IMR-90 (cell line): ENCODE results near the gene CEP128. TPM values are rescaled to one million over a fixed set of nuclear protein-coding genes. Genes with fewer than 3 reads are reported as not detected.

Experiments used
- ATAC-seq: fragments of 200-7000 bp; cut with Tn5 transposase; 2 replicates; pipeline ENCODE4 v1.9.1; 2020; ENCODE audit warnings: low read depth, mild to moderate bottlenecking, moderate library complexity
- BruUV-seq: library from RNA; stranded (reverse); fragments of 400-500 nt; replicated peaks from 2 replicates; lab custom pipeline; 2021; lab: Mats Ljungman, UMichigan
- CTCF ChIA-PET: fragments of 300-600 bp; formaldehyde crosslinking; extraction: SDS; loops from one replicate; lab custom pipeline; 2021; ENCODE audit warnings: antibody characterized with exemption; lab: Yijun Ruan, JAX
- POLR2A ChIA-PET: fragments of 300-600 bp; sonication (Branson Sonifier 250); formaldehyde crosslinking; loops from one replicate; lab custom pipeline; 2022; ENCODE audit warnings: antibody characterized with exemption; ENCODE audit not compliant: unreplicated experiment; lab: Charles Lee
- DNase-seq: peaks from one replicate; pipeline ENCODE4 v3.0.0; 2013
- H2AFZ ChIP-seq: replicated peaks from 2 replicates; pipeline ENCODE3; 2013; ENCODE audit warnings: low read length, mild to moderate bottlenecking; ENCODE audit not compliant: poor library complexity
- H2AK5ac ChIP-seq: 2 replicates; pipeline ENCODE4 v1.6.1; 2013; ENCODE audit warnings: low read depth, low read length, inconsistent platforms
- H2AK9ac ChIP-seq: replicated peaks from 2 replicates; pipeline ENCODE3; 2013; ENCODE audit warnings: mild to moderate bottlenecking, low read depth, low read length, moderate library complexity; ENCODE audit not compliant: poor library complexity
- H2BK120ac ChIP-seq: 2 replicates; pipeline ENCODE4 v1.6.1; 2013; ENCODE audit warnings: low read depth, low read length, inconsistent platforms
- H2BK15ac ChIP-seq: 3 replicates; pipeline ENCODE4 v1.6.1; 2013; ENCODE audit warnings: low read depth, low read length, inconsistent platforms
- H2BK20ac ChIP-seq: 2 replicates; pipeline ENCODE4 v1.6.1; 2013; ENCODE audit warnings: low read depth, mild to moderate bottlenecking, inconsistent platforms, low read length, moderate library complexity
- H2BK5ac ChIP-seq: 2 replicates; pipeline ENCODE4 v1.6.1; 2013; ENCODE audit warnings: mild to moderate bottlenecking, low read depth, low read length, inconsistent platforms; ENCODE audit not compliant: poor library complexity, severe bottlenecking
- H3K14ac ChIP-seq: replicated peaks from 2 replicates; pipeline ENCODE4 v1.6.1; 2013; ENCODE audit warnings: low read depth, low read length, inconsistent platforms
- H3K18ac ChIP-seq: 2 replicates; pipeline ENCODE4 v1.6.1; 2013; ENCODE audit warnings: low read depth, low read length, control low read depth
- H3K23ac ChIP-seq: 2 replicates; pipeline ENCODE4 v1.6.1; 2013; ENCODE audit warnings: low read depth, low read length, inconsistent platforms
- H3K27ac ChIP-seq: 2 replicates; pipeline ENCODE4 v1.5.1; 2013; ENCODE audit warnings: mild to moderate bottlenecking, control low read depth, low read length; ENCODE audit not compliant: insufficient read depth
- H3K27me3 ChIP-seq: 2 replicates; pipeline ENCODE4 v1.6.1; 2013; ENCODE audit warnings: low read length; ENCODE audit not compliant: control insufficient read depth, insufficient read depth
- H3K36me3 ChIP-seq: 2 replicates; pipeline ENCODE4 v1.6.1; 2013; ENCODE audit warnings: low read length, mixed read lengths; ENCODE audit not compliant: control insufficient read depth, insufficient read depth
- H3K4ac ChIP-seq: 2 replicates; pipeline ENCODE4 v1.6.1; 2013; ENCODE audit warnings: low read depth, low read length, inconsistent platforms
- H3K4me1 ChIP-seq: 2 replicates; pipeline ENCODE4 v1.6.1; 2013; ENCODE audit warnings: low read length, mixed read lengths; ENCODE audit not compliant: control insufficient read depth, insufficient read depth
- H3K4me2 ChIP-seq: 2 replicates; pipeline ENCODE4 v1.6.1; 2013; ENCODE audit warnings: low read depth, mild to moderate bottlenecking, control low read depth, low read length, moderate library complexity
- H3K4me3 ChIP-seq: 2 replicates; pipeline ENCODE4 v1.5.1; 2013; ENCODE audit warnings: low read depth, mild to moderate bottlenecking, control low read depth, low read length, moderate library complexity; ENCODE audit not compliant: insufficient read depth
- H3K56ac ChIP-seq: 2 replicates; pipeline ENCODE4 v1.6.1; 2013; ENCODE audit warnings: low read length, inconsistent platforms; ENCODE audit not compliant: insufficient read depth; ENCODE audit errors: extremely low read depth
- H3K79me1 ChIP-seq, 2 experiments: 2 replicates each; pipeline ENCODE4 v1.6.1; 2013; ENCODE audit warnings: low read length in 2 of 2, inconsistent platforms in 1 of 2, low read depth in 1 of 2
- H3K9ac ChIP-seq: 2 replicates; pipeline ENCODE4 v1.6.1; 2013; ENCODE audit warnings: low read depth, low read length, control low read depth
- H3K9me1 ChIP-seq: 2 replicates; pipeline ENCODE4 v1.6.1; 2013; ENCODE audit warnings: low read length, inconsistent platforms; ENCODE audit not compliant: insufficient read depth
- H3K9me3 ChIP-seq: 2 replicates; pipeline ENCODE4 v1.6.1; 2013; ENCODE audit warnings: low read length; ENCODE audit not compliant: control insufficient read depth, insufficient read depth
- H4K20me1 ChIP-seq: 2 replicates; pipeline ENCODE4 v1.6.1; 2013; ENCODE audit warnings: low read length, inconsistent platforms; ENCODE audit not compliant: insufficient read depth
- H4K5ac ChIP-seq: 2 replicates; pipeline ENCODE4 v1.6.1; 2013; ENCODE audit warnings: mild to moderate bottlenecking, low read depth, low read length, control low read depth
- H4K8ac ChIP-seq, 2 experiments: 2 replicates each; pipeline ENCODE4 v1.6.1; 2013; ENCODE audit warnings: low read depth in 2 of 2, low read length in 2 of 2, control low read depth in 1 of 2, inconsistent platforms in 1 of 2
- H4K91ac ChIP-seq: 2 replicates; pipeline ENCODE4 v1.6.1; 2013; ENCODE audit warnings: low read depth, low read length, inconsistent platforms; ENCODE audit not compliant: insufficient read depth
- CEBPB ChIP-seq: IDR thresholded peaks from 2 replicates; pipeline ENCODE4 v1.6.1; 2012; ENCODE audit warnings: low read depth, low read length, improper control_type of control experiment
- RAD21 ChIP-seq: IDR thresholded peaks from 2 replicates; pipeline ENCODE4 v1.6.1; 2012; ENCODE audit warnings: low read length, improper control_type of control experiment
- RCOR1 ChIP-seq: IDR thresholded peaks from 2 replicates; pipeline ENCODE4 v1.6.1; 2012; ENCODE audit warnings: mild to moderate bottlenecking, low read length, improper control_type of control experiment; ENCODE audit not compliant: insufficient replicate concordance
- WGBS, 2 experiments: methylation state at CpG; one replicate each; pipeline versions ENCODE4 v1.1.5 to v1.1.7; 2013; ENCODE audit warnings: missing lambda C conversion rate in 2 of 2; ENCODE audit not compliant: insufficient read length in 1 of 2; ENCODE audit errors: extremely low coverage in 2 of 2; 5-methylcytosine and 5-hydroxymethylcytosine counted together
- dilution Hi-C: fragments of 300-500 bp; cut with HindIII; formaldehyde crosslinking; loops from one replicate; pipeline ENCODE4 v1.14.3; 2018; ENCODE audit warnings: low sequenced_read_pairs; ENCODE audit not compliant: unreplicated experiment
- in situ Hi-C: fragments of 300-500 bp; cut with MboI; formaldehyde crosslinking; loops from 3 replicates; pipeline ENCODE4 v1.14.3; 2019; ENCODE audit warnings: low sequenced_read_pairs, inconsistent platforms, mixed read lengths
- intact Hi-C: fragments of 100-400 bp; cut with micrococcal nuclease; formaldehyde crosslinking; loops from 2 replicates; pipeline ENCODE4 v1.10.0; 2022
- polyA plus RNA-seq, 3 experiments: library from polyadenylated mRNA; depleted of rRNA; stranded (reverse); fragments of >200 nt; gene quantifications; 2 replicates each; pipeline ENCODE4 v1.2.3, GENCODE V29; 2012; ENCODE audit warnings: low replicate concordance in 1 of 3
- total RNA-seq: library from RNA; depleted of rRNA; stranded (reverse); fragments of >200 nt; gene quantifications from 2 replicates; pipeline ENCODE4 v1.2.3, GENCODE V29; 2012

Gene CEP128
- total and polyA plus RNA-seq, 2 of the 4 experiments (the other 2 are of a cell fraction) = 1.9 to 5.7 TPM

- TF ChIP-seq RCOR1 = no peak
Measured at GRCh38 chr14:80770114-80770908, 171.2 kb downstream of the CEP128 start (continued).

- Histone ChIP-seq H4K20me1 (no peaks in the 10 kb centered on the region), H3K18ac (no peak overlapping the region), H3K23ac (no peak overlapping the region), H2BK120ac (no peak overlapping the region), H3K79me1 (no peaks in the 10 kb centered on the region), H2AK9ac (no peak overlapping the region), H3K27me3 (no peaks in the 10 kb centered on the region), H2AK5ac (no peak overlapping the region), H4K5ac (no peak overlapping the region), H2BK20ac (no peak overlapping the region), H3K27ac (no peak overlapping the region), H3K14ac (no peak overlapping the region), H3K9me3 (no peaks in the 10 kb centered on the region), H3K4me2 (no peak overlapping the region), H4K91ac (no peak overlapping the region), H3K4me1 (peaks cover 1% of the 10 kb centered on the region; the same call in 1 of the 2 replicates), H3K4me3 (no peak overlapping the region), H2BK15ac (no peak overlapping the region), H4K8ac (no peak overlapping the region), H3K9me1 (no peaks in the 10 kb centered on the region), H3K4ac (no peak overlapping the region), H3K36me3 (no peaks in the 10 kb centered on the region), H2AFZ (no peak overlapping the region), H3K56ac (no peak overlapping the region), H2BK5ac (no peak overlapping the region), H3K9ac (no peak overlapping the region)
- BruUV-seq = no TSS peak
- DNase-seq (no peak), ATAC-seq (no peak)
- in situ Hi-C loops (no loop called here), dilution Hi-C loops (no loop called here), intact Hi-C loops (no loop called here)
- CTCF ChIA-PET = no interaction called here
- no CpG with 5 or more reads among the region's 3 CpGs for WGBS, 2 experiments
- TF ChIP-seq CEBPB = peak; percentile 64
- TF ChIP-seq RAD21 = no peak
- POLR2A ChIA-PET = no interaction called here
Measured at GRCh38 chr14:80768646-80769045, 172.9 kb downstream of the CEP128 start.
